SK-N-MC (cell line): ENCODE results near the gene RND1.

Source experiments
- DNase-seq: peaks from one replicate; pipeline ENCODE4 v3.0.0-alpha.2; 2011; ENCODE audit warnings: low read depth, low spot score
- H3K27ac ChIP-seq: fragments of 200-600 bp; sonication (generic); 2 replicates; pipeline ENCODE4 v1.5.1; 2016; ENCODE audit warnings: mixed run types
- H3K36me3 ChIP-seq: fragments of 200-600 bp; sonication (generic); 2 replicates; pipeline ENCODE4 v1.6.1; 2017; ENCODE audit warnings: antibody characterized with exemption, low read length, mixed read lengths; ENCODE audit not compliant: insufficient read depth
- H3K4me3 ChIP-seq: fragments of 200-600 bp; sonication (generic); 2 replicates; pipeline ENCODE4 v1.5.1; 2016
- H3K9ac ChIP-seq: fragments of 200-600 bp; sonication (generic); 2 replicates; pipeline ENCODE4 v1.8.0; 2017; ENCODE audit warnings: mixed run types, mixed read lengths; ENCODE audit not compliant: insufficient read length
- H3K9me3 ChIP-seq: fragments of 200-600 bp; sonication (generic); 2 replicates; pipeline ENCODE4 v1.6.1; 2017; ENCODE audit warnings: low read depth, mild to moderate bottlenecking, antibody characterized with exemption, low read length, moderate library complexity, mixed read lengths
- EZH2 ChIP-seq: fragments of 200-600 bp; sonication (generic); IDR thresholded peaks from one replicate; pipeline ENCODE4 v1.6.1; 2017; ENCODE audit warnings: antibody characterized with exemption
- POLR2AphosphoS5 ChIP-seq: IDR thresholded peaks from 2 replicates; pipeline ENCODE4 v1.6.1; 2012; ENCODE audit warnings: mild to moderate bottlenecking, low read depth, low read length, borderline replicate concordance

RND1 gene

DNA sequence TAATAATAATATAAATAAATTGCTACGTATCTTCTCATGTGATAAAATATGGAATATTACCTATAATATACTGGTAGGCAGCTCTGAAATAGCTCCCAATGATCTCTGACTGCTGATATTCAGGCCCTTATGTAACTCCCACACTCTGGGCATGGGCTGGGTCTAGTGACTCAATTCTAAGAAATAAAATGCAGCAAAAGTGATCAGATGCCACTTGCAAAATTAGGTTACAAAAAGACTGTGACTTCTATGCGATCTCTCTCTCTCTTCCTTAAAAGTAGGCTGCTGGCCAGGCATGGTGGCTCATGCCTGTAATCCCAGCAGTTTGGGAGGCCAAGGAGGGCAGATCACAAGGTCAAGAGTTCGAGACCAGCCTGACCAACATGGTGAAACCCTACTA, 57.7 kb downstream of the RND1 start:
- Histone ChIP-seq H3K4me3 (no peak overlapping the region), H3K9me3 (no peaks in the 10 kb centered on the region), H3K36me3 (no peaks in the 10 kb centered on the region), H3K27ac (no peak overlapping the region), H3K9ac (no peak overlapping the region)
- TF ChIP-seq EZH2: no peak
- TF ChIP-seq POLR2AphosphoS5: no peak
- no peak for DNase-seq
